Hematopoietic multipotent progenitor cell treated with erythropoietin and hydrocortisone succinate and interleukin-3 and kit ligand, for 4 days (in vitro differentiated cells): Measurements from ENCODE around the gene TMEM143.
"Not testable (repeated sequence)": the region's sequence is repeated elsewhere in the genome, so short reads cannot be mapped to it uniquely, and the experiment has no call there.

Experiments
- DNase-seq: peaks from one replicate; pipeline ENCODE4 v3.0.0-alpha.2; 2015

TMEM143 gene

DNA sequence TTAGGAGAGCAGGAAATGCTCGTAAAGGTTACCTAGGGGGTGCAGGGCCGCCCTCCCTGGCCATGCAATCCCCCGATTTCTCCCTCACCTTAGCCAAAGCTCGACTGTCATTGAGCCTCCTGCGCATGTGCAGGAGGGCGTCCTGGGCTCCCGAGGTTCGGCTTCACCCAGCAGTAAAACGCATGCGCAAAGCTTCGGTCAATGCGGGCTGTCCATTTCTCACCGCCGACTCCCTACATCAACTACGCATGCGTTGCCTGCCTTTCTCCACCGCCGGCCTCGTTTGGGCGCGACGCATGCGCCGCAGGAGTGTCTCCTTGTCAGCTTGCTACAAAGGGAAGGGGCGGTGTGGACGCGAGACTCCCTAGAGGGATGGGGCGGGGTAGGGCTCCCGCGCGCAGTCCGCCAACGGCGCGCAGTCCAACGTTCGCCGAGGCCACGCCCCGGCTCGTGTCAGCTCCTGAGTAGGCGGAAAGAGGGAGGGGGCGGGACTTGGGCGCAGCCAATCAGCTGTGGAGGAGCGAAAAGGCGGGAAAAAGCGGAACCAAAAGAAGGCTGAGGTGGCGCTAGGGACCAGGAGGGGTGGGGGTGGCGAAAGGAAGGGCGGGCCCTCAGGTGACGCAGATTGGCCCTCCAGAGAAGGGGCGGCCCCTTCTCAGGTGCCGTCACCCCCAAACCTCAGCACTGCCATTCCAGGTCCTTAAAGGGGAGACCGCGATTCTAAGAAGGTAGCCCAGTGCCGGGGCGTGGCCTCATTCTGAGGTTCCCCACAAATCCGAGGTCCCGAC is at the start of gene TMEM143, which contains the start of gene SYNGR4:
TMEM143 (minus strand) TSS at position 131 of the 788 bp plus-strand sequence; CDS start at position 111, 20 bp downstream.
SYNGR4 (plus strand) TSS at position 558 of the 788 bp plus-strand sequence. CDS start 1,476 bp downstream, outside the sequence.
- DNase-seq: peak; percentile 100

DNA sequence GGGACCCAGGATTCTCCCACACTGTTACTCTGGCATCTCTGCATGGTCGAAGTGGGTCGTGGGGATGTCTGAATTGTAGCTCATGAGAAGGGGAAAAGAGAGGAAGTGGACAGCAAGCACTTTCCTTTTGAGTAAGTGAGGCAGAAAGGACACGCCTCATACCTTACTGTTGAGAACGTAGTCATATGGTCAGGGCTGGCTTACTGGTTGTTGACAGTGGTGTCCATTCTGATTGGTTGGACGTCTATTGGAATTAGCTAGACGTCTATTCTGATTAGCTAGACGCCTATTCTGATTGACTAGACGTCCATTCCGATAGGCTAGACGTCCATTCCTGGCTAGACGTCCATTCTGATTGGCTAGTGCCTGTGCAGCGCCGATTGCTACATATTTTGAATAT is 42.1 kb upstream of the TMEM143 start:
- DNase-seq: no peak

DNA sequence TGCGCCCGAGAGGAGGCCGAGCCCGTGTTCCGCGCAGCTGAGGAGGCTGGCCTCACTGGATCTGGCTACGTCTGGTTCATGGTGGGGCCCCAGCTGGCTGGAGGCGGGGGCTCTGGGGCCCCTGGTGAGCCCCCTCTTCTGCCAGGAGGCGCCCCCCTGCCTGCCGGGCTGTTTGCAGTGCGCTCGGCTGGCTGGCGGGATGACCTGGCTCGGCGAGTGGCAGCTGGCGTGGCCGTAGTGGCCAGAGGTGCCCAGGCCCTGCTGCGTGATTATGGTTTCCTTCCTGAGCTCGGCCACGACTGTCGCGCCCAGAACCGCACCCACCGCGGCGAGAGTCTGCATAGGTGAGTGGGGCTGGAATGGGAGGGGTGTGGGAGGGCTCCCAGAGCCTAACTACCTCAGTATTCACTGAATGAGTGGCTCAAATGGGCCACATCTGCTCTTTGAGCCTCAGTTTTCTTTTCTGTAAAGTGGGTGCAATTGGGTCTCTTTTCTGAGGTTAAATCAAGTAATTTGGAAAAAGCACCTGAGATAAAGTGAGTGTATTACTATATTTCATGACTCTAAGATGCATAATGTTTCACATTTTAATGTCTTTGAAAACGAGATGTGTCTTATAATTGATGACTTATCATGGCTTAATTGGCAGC is 41.4 kb upstream of the TMEM143 start:
- DNase-seq: no peak

DNA sequence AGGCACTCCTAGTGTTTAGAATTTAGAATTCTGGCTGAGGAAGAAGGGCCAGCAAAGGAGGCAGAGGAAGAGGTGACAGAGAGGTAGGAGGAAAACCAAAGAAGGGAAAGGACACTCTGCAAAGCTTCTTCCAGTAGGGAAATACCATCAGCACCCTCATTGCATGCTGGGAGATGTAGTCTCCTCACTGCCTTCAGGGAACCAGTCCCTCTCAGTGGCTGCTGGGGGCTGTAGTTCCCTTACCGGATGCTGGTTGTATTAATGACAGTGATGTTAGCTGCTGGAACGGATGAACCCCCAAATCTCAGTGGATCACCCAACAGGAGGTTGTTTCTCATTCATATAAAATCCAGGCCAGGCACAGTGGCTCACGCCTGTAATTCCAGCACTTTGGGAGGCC is 39.9 kb upstream of the TMEM143 start:
- DNase-seq: peak; percentile 88

DNA sequence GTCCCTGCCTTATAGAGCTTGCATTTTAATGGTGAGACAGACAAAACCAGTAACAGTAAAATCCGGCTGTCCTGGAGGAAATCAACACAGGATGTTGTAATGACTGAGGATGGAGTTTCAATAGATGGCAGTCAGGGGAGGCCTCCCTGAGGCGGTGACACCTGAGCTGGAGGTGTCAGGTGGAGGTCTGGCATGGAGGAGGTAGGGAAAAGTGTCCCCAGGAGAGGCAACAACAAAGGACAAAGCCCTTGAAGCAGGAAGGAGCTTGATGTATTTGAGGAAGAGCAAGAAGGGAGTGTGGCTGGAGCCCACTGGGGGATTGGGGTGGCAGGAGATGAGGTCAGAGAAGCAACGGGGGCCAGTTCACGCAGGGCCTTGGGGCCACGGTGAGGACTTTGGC is 37.5 kb upstream of the TMEM143 start:
- DNase-seq: no peak

DNA sequence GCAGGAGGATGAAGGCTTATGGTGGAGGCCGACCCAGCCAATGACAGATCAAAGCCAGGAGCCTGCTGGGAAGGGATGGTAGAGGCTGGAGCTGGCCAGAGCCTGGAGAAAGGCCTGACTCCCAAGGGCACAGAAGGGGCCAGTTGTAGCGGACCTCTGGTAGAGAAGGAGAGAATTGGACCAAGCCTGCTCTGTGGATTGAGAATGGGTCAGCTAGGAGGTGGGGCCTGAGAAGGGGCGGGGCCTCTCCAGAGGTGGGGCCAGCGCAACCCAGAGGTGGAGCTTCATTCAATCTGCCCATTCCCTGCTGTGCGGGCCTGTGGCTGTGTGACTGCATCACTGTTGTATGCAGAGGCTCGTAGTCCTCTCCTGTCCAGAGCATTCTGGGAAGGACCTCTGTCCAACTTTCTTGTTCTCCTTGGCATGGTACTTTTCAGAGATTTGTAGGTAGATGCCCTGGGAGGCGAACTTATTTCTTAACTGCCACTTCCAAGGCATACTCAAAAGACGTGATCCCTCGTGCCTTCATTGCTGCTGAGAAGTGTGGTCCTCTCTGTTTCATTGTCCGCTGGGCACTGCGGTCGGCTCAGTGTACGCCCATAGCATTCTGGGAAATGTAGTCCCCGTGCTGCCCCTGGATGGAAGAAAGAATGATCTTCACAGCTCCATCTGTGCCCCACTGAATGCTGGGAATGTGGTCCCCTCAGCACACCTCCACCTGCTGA is 36.4 kb upstream of the TMEM143 start:
- peak; percentile 64 for DNase-seq

DNA sequence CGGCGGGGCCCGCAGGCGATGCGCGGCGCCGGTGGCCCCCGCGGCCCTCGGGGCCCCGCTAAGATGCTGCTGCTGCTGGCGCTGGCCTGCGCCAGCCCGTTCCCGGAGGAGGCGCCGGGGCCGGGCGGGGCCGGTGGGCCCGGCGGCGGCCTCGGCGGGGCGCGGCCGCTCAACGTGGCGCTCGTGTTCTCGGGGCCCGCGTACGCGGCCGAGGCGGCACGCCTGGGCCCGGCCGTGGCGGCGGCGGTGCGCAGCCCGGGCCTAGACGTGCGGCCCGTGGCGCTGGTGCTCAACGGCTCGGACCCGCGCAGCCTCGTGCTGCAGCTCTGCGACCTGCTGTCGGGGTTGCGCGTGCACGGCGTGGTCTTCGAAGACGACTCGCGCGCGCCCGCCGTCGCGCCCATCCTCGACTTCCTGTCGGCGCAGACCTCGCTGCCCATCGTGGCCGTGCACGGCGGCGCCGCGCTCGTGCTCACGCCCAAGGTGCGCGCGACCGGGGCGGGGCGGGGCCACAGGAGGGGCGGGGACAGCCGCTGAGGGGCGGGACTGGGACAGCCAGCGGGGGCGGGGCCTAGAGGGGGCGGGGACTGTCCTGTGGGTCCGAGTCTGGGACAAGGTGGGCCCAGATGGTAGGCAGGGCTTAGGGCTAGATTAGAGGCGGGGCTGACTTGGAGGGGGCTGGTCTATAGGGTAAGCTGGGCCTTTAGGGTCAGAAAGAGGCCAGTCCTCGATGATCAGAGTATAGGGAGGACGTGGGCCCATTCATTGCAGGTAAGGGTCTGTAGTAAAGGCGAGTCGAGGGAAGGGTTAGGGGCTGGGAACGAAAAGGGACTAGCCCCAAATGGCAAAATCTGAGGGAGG is 34.9 kb upstream of the TMEM143 start:
- peak; percentile 94 for DNase-seq

DNA sequence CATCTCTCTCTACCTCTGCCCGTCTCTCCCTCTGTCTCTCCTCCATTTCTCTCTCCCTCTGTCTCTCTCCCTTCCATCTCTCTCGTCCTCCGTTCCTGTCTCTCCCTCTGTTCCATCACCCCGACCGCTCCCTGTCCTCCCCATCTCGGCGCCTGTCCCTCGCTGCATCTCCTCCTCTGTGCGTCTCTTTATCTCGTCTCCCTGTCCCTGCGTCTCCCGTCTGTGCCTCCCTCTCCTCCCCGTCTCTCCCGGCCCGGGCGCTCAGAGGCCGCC is 34.3 kb upstream of the TMEM143 start:
- peak; percentile 37 for DNase-seq

DNA sequence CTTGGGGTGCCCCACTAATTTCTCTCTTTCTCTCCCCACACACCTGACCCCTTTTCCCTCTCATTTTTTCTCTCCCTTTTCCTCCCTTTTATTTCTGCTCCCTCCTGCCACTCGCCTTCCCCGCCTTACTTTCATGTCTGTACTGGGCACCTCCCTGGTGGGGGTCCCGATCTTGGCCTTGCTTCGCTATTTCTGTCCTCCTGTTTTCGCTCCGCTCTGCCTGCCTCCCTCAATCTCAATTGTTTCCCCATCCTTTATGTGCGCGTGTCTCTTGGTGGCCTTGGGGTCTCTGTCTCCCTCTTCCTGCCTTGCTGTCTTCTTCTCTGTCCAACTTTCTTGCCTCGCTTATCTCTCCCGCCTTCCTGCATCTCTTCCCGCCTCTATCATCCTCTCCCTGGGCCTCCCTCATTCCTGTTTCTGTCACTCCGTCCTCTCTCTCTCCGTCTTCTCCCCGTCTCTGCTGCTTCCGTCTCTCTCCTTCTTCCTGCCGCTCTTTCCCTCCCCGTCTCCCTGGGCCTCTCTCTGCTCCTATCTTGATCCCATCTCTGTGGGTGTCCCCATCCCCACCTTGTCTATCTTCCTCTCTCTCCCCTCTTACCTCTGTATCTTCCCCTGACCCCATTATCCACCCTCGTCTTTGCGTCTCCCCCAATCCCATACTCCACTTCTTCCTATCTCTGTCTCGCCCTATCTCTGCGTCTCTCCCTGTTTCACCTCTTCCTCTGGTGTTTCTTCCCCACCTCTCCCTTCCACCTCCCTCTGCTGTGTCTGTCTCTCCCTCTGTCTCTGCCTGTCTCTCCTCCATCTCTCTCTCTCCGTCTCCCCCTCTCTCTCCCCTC is 33.7 kb upstream of the TMEM143 start:
- no peak for DNase-seq

DNA sequence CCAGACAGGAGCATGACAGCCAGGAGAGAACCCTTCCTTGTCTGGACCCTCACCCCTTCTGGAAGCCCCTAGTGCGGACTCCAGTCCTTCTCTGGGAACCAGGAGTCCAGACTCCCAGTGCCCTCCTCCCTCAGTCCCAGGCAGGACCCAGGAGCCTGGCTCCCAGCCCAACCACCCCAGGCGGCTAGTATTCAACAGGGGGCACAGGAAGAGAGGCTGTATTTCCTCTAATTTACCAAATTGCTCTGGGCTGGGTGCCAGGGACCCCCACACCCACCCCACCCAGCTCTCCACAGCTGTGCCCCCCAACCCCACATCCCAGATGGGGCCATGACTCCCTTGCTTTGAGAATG is 33.1 kb upstream of the TMEM143 start:
- no peak for DNase-seq

DNA sequence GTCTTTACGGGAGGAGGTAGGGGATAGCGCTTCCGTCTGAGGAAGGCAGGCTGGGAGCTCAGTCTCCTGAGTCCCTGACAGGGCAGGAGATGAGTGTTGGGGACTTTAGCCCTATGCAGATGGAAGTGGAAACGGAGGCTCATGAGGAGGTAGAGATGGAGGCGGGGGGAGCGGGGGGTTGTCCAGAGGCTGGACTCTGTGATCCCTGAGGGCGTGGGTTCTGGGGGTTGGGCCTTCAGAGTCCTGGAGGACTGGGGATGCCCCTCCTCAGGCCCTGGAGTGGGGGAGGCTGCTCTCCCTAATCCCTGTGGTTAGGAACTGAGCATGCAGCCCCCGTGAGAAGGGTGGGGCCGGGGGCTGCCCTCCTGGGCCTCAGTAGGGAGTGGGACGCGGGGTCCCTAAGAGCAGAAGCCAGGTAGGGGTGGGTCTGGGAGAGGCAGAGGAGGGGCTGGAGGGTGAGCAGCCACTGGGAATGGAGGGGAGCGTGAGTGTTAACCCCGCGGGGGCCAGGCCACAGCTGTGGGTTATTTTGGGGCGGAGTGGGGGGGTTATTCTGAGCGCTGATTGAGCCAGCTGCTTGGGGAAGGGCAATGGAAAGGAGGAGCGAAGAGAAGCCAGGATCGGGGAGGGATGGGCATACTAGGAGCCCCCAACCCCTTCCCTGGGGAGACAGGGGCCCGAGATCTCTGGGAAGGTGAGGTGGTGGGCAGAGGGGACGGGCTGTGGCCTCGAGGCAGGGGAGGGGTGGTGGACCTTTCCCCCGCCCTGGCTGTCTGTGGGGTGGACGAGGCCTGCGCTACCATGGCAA is 32.5 kb upstream of the TMEM143 start:
- DNase-seq: no peak

DNA sequence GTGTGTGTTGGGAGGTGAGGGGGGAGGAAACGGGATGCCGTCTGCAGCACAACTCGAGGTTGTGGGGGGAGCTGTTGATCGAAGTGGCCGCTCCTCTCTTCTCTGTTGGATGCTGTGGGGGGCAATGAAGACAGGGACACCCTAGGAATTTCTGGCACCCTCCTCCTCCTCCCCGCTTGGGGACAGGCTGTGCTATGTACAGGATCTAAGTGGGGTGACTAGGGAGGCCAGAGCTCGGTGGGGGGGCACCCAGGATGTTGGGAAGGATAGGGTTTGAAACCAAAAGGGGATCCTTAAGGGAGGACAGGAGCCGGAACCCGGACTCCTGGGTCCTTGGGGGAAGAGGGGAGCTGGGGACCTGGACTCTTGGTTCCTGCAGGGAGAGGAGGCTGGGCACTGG is 31.8 kb upstream of the TMEM143 start:
- DNase-seq: no peak

DNA sequence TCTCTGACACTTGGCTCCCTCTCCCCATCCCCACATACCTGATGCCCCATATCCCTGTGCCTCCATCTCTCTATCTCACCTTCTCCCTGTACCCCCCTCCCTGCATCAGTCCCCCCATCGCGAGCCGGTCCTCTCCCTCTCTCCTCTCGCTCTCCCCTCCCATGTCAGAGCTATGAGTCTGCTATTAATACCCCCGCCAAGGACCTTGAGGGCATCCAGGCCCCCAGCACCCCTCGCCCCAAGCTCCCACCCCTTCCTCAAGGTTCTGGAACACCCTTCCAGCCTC is 31.4 kb upstream of the TMEM143 start:
- no peak for DNase-seq

DNA sequence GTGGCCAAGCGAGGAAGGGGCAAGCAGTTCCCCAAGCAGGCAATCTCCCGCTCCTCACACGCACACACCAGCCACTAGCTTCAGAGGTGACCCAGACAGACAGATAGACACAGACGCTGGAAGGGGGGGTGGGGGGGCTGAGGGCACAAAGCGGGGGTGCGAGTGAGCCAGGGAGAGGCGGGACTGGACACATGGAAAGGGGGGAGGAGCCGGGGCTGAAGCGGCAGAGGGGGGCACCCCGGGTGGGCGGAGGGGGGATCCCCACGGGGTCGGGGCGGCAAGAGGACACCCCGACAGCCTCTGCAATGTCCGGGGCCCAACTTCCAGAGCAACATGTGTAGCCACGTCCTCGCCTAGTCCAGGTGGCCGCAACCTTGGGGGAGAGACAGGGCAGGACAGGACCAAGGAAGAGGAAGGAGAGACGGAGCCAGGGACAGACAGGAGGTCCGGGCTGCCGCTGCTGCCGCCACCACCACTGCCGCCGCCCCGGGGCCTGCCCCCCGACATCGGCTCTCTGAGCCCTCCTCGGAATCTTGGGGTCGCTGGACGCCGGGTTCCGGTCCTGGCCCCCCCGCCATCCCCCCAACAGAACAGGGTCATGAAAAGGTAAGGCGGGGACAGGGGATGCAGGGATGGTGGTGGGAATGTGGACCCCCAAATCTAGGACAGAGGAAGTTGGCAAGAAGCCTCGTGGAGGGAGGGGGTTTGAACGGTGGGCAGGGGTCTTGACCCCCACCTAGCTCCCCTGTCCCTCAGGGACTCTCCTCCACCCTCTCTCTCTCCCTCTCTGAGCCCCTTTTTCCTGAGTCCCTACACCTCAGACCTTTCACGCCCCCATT is 30.8 kb upstream of the TMEM143 start:
- DNase-seq: peak; percentile 25

DNA sequence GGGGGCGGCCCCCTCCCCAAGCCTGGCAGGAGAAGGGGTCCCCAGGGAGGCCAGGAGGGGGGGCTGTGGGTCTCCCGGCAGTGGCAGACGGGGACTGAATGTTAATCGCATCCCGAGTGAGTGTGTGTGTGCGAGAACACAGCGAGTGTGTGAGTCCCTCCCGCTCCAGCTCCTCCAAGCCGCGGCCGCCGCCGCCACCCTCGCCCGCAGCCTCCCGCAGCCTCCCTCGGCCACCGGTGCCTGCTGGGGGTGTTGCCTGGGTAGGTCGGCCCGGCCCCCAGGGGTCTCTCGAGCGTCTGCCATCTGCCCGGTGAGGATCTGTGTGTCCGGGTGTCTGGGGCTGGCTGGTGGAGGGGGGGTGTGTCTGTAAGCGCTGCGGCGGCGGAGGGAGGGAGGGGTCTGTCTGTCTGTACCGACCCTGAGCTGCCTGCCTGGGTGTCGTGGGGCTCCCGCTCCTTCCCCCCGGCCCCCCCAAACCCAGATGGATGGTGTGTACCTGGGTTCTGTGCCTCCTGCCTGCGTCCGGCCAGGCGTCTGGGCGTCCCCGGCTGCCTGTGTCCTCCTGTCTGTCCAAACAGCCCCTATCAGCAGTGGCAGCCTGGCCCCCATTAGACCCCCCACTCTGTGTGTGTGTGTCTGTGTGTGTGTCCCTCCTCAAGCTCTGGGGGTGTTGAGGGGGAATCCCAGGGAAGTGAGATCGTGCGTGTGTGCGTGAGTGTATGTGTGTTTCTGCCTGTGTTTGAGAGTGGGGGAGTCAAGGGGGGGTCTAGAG is 30.0 kb upstream of the TMEM143 start, which contains the start of gene GRIN2D:
GRIN2D (plus strand) TSS at position 110 of the 772 bp plus-strand sequence. CDS start 4,725 bp downstream, outside the sequence.
- DNase-seq: peak; percentile 43

DNA sequence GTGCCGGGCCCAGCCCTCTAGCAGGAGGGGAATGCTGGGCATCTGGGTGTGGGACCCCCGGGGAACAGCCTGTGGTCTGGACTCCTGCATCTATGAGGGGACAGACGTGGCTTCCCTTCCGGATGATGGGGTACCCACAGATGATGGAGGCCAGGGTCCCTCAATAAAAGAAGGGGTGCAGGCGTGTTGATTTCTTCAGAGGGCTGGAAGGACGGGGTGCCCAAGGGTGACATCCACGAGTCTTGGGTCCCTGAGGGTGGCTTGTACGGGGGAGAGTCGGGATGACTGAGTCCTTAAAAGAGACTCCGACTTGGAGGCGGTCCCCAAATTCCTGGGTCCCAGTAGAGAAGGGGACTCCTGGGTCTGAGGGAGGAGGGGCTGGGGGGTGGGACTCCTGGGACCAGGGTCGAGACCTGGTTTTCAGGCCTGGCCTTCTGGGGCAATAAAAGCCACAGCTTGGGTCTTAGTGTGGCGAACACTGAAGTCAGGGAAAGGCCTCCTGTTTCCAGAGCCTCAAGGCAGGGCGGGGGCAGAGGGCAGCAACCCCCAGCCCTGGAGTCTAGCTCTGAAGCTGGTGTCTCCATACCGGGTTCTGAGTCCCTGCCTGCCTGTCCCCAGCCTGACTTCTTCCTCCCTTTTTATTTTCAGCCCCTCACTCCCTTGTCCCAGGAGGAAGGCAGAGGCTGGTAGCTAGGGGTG is 29.3 kb upstream of the TMEM143 start:
- DNase-seq: no peak

DNA sequence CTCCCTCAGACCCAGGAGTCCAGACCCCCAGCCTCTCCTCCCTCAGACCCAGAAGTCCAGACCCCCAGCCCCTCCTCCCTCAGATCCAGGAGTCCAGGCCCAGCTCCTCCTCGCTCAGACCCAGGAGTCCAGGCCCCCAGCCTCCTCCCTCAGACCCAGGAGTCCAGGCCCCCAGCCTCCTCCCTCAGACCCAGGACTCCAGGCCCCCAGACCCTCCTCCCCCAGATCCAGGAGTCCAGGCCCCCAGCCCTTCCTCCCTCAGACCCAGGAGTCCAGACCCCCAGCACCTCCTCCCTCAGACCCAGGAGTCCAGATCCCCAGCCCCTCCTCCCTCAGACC is 28.2 kb upstream of the TMEM143 start:
- not testable (repeated sequence) for DNase-seq

DNA sequence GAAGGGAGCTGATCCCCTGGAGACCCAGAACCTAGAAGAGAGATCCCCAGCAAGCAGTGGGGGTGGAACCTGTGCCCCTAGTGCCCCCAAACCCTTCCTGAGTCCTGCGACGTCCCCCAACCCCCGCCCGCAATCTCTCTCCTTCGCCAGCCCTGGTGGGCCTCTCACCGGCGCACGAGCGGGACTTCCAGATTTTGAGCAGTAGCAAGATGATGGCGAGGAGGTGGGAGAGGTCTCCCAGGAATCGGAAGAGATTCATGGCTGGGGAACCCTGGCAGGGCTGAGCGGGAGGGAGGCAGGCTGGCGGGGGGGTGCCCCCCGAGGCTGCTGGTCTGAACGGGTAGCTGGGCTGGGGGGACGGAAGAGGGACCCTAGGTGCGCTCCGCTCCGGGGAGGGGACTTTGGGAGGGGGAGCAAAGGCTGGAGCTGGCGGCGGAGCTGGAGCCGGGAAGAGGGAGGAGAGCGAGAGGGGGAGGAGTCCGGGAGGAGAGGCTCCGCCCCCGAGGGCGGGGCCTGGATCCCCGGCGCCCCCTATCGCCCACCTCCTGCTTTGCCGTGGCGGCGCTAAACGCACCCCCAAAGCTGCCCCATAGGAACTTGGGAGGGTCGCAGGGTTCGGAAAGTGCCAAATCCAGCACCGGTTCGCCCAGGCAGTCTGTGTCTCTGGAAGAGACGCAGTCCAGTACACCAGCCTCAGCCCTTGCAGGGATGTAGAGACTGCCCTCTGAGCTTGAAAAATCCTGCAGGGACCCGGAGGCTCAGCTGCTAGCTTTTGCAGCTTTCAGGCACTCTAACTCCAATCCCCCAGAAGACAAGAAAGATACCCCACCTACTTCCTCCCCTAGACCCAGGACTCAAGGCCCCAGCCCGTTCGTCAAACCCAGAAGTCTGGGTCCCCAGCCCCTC is 27.6 kb upstream of the TMEM143 start, which contains the start of gene KDELR1:
KDELR1 (minus strand) TSS at position 452 of the 906 bp plus-strand sequence; CDS start at position 259, 193 bp downstream.
- peak; percentile 80 for DNase-seq
